H1 (cell line): ENCODE measurements around the gene MARCHF3. TPM values are rescaled to one million over a fixed set of nuclear protein-coding genes. Genes with fewer than 3 reads are reported as not detected.

Source experiments
- CTCF ChIA-PET: fragments of 300-600 bp; sonication (Branson Sonifier 250); formaldehyde crosslinking; loops from one replicate; lab custom pipeline; 2021; ENCODE audit not compliant: partially characterized antibody; lab: Charles Lee
- POLR2A ChIA-PET: fragments of 300-600 bp; sonication (Branson Sonifier 250); formaldehyde crosslinking; loops from one replicate; lab custom pipeline; 2021; ENCODE audit warnings: inconsistent platforms; ENCODE audit not compliant: partially characterized antibody; lab: Charles Lee
- DNase-seq, 2 experiments: peaks; one replicate each; pipeline versions ENCODE4 v3.0.0 to v3.0.0-alpha.2; 2010 to 2022; ENCODE audit warnings: low spot score in 2 of 2, low read depth in 1 of 2, mixed read lengths in 1 of 2
- FAIRE-seq: peaks from 2 replicates; lab custom pipeline; 2011; peaks lifted over from hg19 to GRCh38; lab: Jason Lieb, UNC
- H2AFZ ChIP-seq: 2 replicates; pipeline ENCODE4 v1.8.1; 2012; ENCODE audit warnings: low read length, inconsistent platforms
- H2AK5ac ChIP-seq: 2 replicates; pipeline ENCODE4 v1.6.1; 2013; ENCODE audit warnings: low read depth, low read length
- H2BK120ac ChIP-seq: replicated peaks from 2 replicates; pipeline ENCODE3; 2013; ENCODE audit warnings: low read depth, low read length, inconsistent platforms
- H2BK12ac ChIP-seq: 2 replicates; pipeline ENCODE4 v1.6.1; 2013; ENCODE audit warnings: low read depth, low read length
- H2BK15ac ChIP-seq: 2 replicates; pipeline ENCODE4 v1.6.1; 2013; ENCODE audit warnings: low read length
- H2BK20ac ChIP-seq: 2 replicates; pipeline ENCODE4 v1.6.1; 2013; ENCODE audit warnings: low read length
- H2BK5ac ChIP-seq: 2 replicates; pipeline ENCODE4 v1.6.1; 2013; ENCODE audit warnings: low read depth, low read length
- H3K14ac ChIP-seq: 2 replicates; pipeline ENCODE4 v1.6.1; 2013; ENCODE audit warnings: inconsistent platforms; ENCODE audit not compliant: insufficient read length
- H3K18ac ChIP-seq: 2 replicates; pipeline ENCODE4 v1.6.1; 2013; ENCODE audit warnings: low read length; ENCODE audit errors: extremely low read depth
- H3K23ac ChIP-seq: 2 replicates; pipeline ENCODE4 v1.6.1; 2013; ENCODE audit warnings: inconsistent platforms; ENCODE audit not compliant: insufficient read length
- H3K23me2 ChIP-seq: 2 replicates; pipeline ENCODE4 v1.6.1; 2013; ENCODE audit warnings: low read depth, low read length
- H3K27ac ChIP-seq: 2 replicates; pipeline ENCODE4 v1.6.1; 2011; ENCODE audit warnings: low read depth, low read length, inconsistent platforms
- H3K27me3 ChIP-seq, 4 experiments: replicated peaks in 1 of 4; 1 replicate in 1 of 4; 2 replicates in 3 of 4; pipeline versions ENCODE4 v1.6.1 to v1.8.1; 2011 to 2013; ENCODE audit warnings: low read length in 3 of 4, mild to moderate bottlenecking in 3 of 4, inconsistent platforms in 2 of 4, mixed read lengths in 2 of 4, moderate library complexity in 1 of 4; ENCODE audit not compliant: control insufficient read depth in 3 of 4, insufficient read depth in 3 of 4; ENCODE audit errors: extremely low read depth in 1 of 4
- H3K36me3 ChIP-seq, 4 experiments: 2 replicates each; pipeline versions ENCODE4 v1.6.1 to v1.8.1; 2011 to 2013; ENCODE audit warnings: mild to moderate bottlenecking in 4 of 4, low read length in 3 of 4, moderate library complexity in 2 of 4, control low read depth in 1 of 4, inconsistent platforms in 1 of 4; ENCODE audit not compliant: insufficient read depth in 4 of 4, control insufficient read depth in 2 of 4
- H3K4ac ChIP-seq: replicated peaks from 2 replicates; pipeline ENCODE3; 2013; ENCODE audit warnings: low read length, low read depth, mixed read lengths, inconsistent platforms; ENCODE audit not compliant: insufficient read length
- H3K4me1 ChIP-seq, 4 experiments: replicated peaks in 1 of 4; 1 replicate in 1 of 4; 2 replicates in 3 of 4; pipeline versions ENCODE4 v1.6.1 to v1.8.1; 2011 to 2013; ENCODE audit warnings: low read length in 3 of 4, inconsistent platforms in 2 of 4, mixed read lengths in 1 of 4; ENCODE audit not compliant: insufficient read depth in 4 of 4, control insufficient read depth in 3 of 4
- H3K4me2 ChIP-seq, 2 experiments: 2 replicates each; pipeline versions ENCODE4 v1.6.1 to v1.8.1; 2011 to 2013; ENCODE audit warnings: low read depth in 2 of 2, low read length in 2 of 2, control low read depth in 1 of 2, inconsistent platforms in 1 of 2, mild to moderate bottlenecking in 1 of 2; ENCODE audit not compliant: insufficient read depth in 1 of 2
- H3K4me3 ChIP-seq, 4 experiments: fragments of 200-600, 300-600 bp in 1 of 4; sonication (generic), shearing (Covaris generic), sonication (Bioruptor Twin) in 1 of 4; 2 replicates each; pipeline versions ENCODE4 v1.5.1 to v1.8.1; 2011 to 2016; ENCODE audit warnings: low read length in 4 of 4, low read depth in 3 of 4, control low read depth in 2 of 4, inconsistent platforms in 2 of 4, mild to moderate bottlenecking in 2 of 4, mixed read lengths in 1 of 4, moderate library complexity in 1 of 4; ENCODE audit not compliant: insufficient read depth in 2 of 4; ENCODE audit errors: extremely low read depth in 1 of 4
- H3K56ac ChIP-seq: replicated peaks from 2 replicates; pipeline ENCODE3; 2013; ENCODE audit warnings: low read depth, mild to moderate bottlenecking, mixed read lengths, low read length, inconsistent platforms; ENCODE audit not compliant: insufficient read length
- H3K79me1 ChIP-seq: 2 replicates; pipeline ENCODE4 v1.6.1; 2013; ENCODE audit warnings: low read depth, low read length, control low read depth
- H3K79me2 ChIP-seq, 2 experiments: 2 replicates each; pipeline versions ENCODE4 v1.6.1 to v1.8.1; 2012 to 2013; ENCODE audit warnings: low read length in 2 of 2, mild to moderate bottlenecking in 2 of 2, inconsistent platforms in 1 of 2; ENCODE audit not compliant: insufficient read depth in 2 of 2, control insufficient read depth in 1 of 2
- H3K9ac ChIP-seq, 4 experiments: replicated peaks in 1 of 4; 1 replicate in 1 of 4; 2 replicates in 3 of 4; pipeline versions ENCODE4 v1.6.1 to v1.8.1; 2011 to 2013; ENCODE audit warnings: low read depth in 3 of 4, low read length in 3 of 4, control low read depth in 2 of 4, mild to moderate bottlenecking in 2 of 4, moderate library complexity in 2 of 4, inconsistent platforms in 1 of 4; ENCODE audit errors: extremely low read depth in 1 of 4
- H3K9me3 ChIP-seq, 2 experiments: 2 replicates each; pipeline versions ENCODE4 v1.6.1 to v1.8.1; 2012 to 2013; ENCODE audit warnings: mild to moderate bottlenecking in 2 of 2, moderate library complexity in 2 of 2, control low read depth in 1 of 2, inconsistent platforms in 1 of 2, low read depth in 1 of 2, low read length in 1 of 2, mixed read lengths in 1 of 2; ENCODE audit not compliant: insufficient read depth in 2 of 2
- H4K20me1 ChIP-seq, 2 experiments: replicated peaks in 1 of 2; 2 replicates each; pipeline versions ENCODE3 to v1.8.1; 2011 to 2013; ENCODE audit warnings: inconsistent platforms in 2 of 2, low read length in 2 of 2, mild to moderate bottlenecking in 1 of 2; ENCODE audit not compliant: insufficient read depth in 2 of 2, control insufficient read depth in 1 of 2
- H4K5ac ChIP-seq: 2 replicates; pipeline ENCODE4 v1.6.1; 2013; ENCODE audit warnings: low read length, low read depth, mixed read lengths, inconsistent platforms; ENCODE audit not compliant: insufficient read length
- H4K8ac ChIP-seq: 2 replicates; pipeline ENCODE4 v1.8.0; 2013; ENCODE audit warnings: mild to moderate bottlenecking, moderate library complexity, low read length, inconsistent platforms; ENCODE audit not compliant: insufficient read depth; ENCODE audit errors: extremely low read depth
- H4K91ac ChIP-seq: replicated peaks from 2 replicates; pipeline ENCODE3; 2013; ENCODE audit warnings: low read length, mixed read lengths, inconsistent platforms; ENCODE audit not compliant: insufficient read length
- BRCA1 ChIP-seq: IDR thresholded peaks from 2 replicates; pipeline ENCODE4 v1.6.1; 2012; ENCODE audit warnings: low read depth, low read length, improper control_type of control experiment
- CEBPB ChIP-seq: IDR thresholded peaks from 2 replicates; pipeline ENCODE4 v1.6.1; 2012; ENCODE audit warnings: low read depth, low read length
- EP300 ChIP-seq, 2 experiments: IDR thresholded peaks; 1 replicate in 1 of 2; 2 replicates in 1 of 2; pipeline ENCODE4 v1.6.1; 2011 to 2012; ENCODE audit warnings: low read depth in 2 of 2, low read length in 2 of 2, mild to moderate bottlenecking in 2 of 2, borderline replicate concordance in 1 of 2, inconsistent platforms in 1 of 2, moderate library complexity in 1 of 2
- GABPA ChIP-seq: IDR thresholded peaks from 2 replicates; pipeline ENCODE4 v1.6.1; 2011; ENCODE audit warnings: mild to moderate bottlenecking, low read length, moderate library complexity, borderline replicate concordance; ENCODE audit not compliant: insufficient read depth
- JUN ChIP-seq: IDR thresholded peaks from 2 replicates; pipeline ENCODE4 v1.6.1; 2011; ENCODE audit warnings: low read depth, mild to moderate bottlenecking, improper control_type of control experiment, low read length
- KDM4A ChIP-seq: IDR thresholded peaks from one replicate; pipeline ENCODE4 v1.7.1; 2012; ENCODE audit warnings: low read depth, mild to moderate bottlenecking, moderate library complexity, low read length, inconsistent platforms; ENCODE audit not compliant: severe bottlenecking
- PHF8 ChIP-seq: fragments of 200-600 bp; sonication (generic); conservative IDR thresholded peaks from 2 replicates; pipeline ENCODE4 v1.7.1; 2012; ENCODE audit warnings: low read depth, mild to moderate bottlenecking, inconsistent platforms, low read length, moderate library complexity
- TBP ChIP-seq: IDR thresholded peaks from 2 replicates; pipeline ENCODE4 v1.6.1; 2011; ENCODE audit warnings: low read depth, low read length, improper control_type of control experiment
- WGBS, 2 experiments: shearing (Covaris generic) in 1 of 2; methylation state at CpG; one replicate each; pipeline versions ENCODE4 v1.1.6 to v1.1.7; 2013 to 2015; ENCODE audit warnings: low lambda C conversion rate in 2 of 2, mixed read lengths in 2 of 2, inconsistent platforms in 1 of 2, low coverage in 1 of 2, missing lambda C conversion rate in 1 of 2; ENCODE audit not compliant: insufficient replicate concordance in 2 of 2, insufficient coverage in 1 of 2, insufficient read length in 1 of 2; ENCODE audit errors: extremely low coverage in 1 of 2, missing lambda C conversion rate in 1 of 2; 5-methylcytosine and 5-hydroxymethylcytosine counted together
- polyA plus RNA-seq, 7 experiments: library from polyadenylated mRNA; depleted of rRNA in 3 of 7; stranded (reverse) in 5 of 7; unstranded in 2 of 7; fragments of >200 nt in 5 of 7; fragments of 200-250 nt in 2 of 7; gene quantifications; 1 replicate in 5 of 7; 2 replicates in 1 of 7; 4 replicates in 1 of 7; pipeline versions ENCODE4 v1.2.1 to v1.2.3, GENCODE V29; 2011 to 2013; ENCODE audit warnings: missing spikeins in 2 of 7, mixed read lengths in 2 of 7
- total RNA-seq: library from RNA; stranded (reverse); fragmentation: NEBNext Ultra II Directional; extraction: Animal tissue kit (Norgen Biotek cat#: 25700); gene quantifications from 2 replicates; pipeline ENCODE4 v1.2.1, GENCODE V29; 2021

The MARCHF3 gene
- total and polyA plus RNA-seq, 2 of the 8 experiments (the other 6 are each of a cell fraction or from before 2014, with no cell fraction given) = 12.0 to 16.9 TPM

GRCh38 chr5:127011961-127012644, 18.3 kb downstream of the MARCHF3 start:
- Histone ChIP-seq H3K23ac (no peak overlapping the region), H3K18ac (no peak overlapping the region), H3K4me1 (no peaks in the 10 kb centered on the region; a peak in 1 of 7 replicates), H3K79me1 (no peaks in the 10 kb centered on the region; the same call in 1 of the 2 replicates), H4K8ac (no peak overlapping the region), H2BK20ac (no peak overlapping the region), H3K14ac (no peak overlapping the region), H3K4me2 (no peak overlapping the region), H3K79me2 (peaks cover 0 to 10% of the 10 kb centered on the region in 2 experiments; a peak in 2 of 4 replicates), H2BK15ac (no peak overlapping the region), H3K36me3 (no peaks in the 10 kb centered on the region), H3K9ac (no peak overlapping the region), H3K9me3 (no peaks in the 10 kb centered on the region), H3K23me2 (no peaks in the 10 kb centered on the region), H3K27me3 (no peaks in the 10 kb centered on the region), H2BK120ac (no peak overlapping the region), H2BK5ac (no peak overlapping the region), H4K20me1 (peaks cover 0 to 1% of the 10 kb centered on the region in 2 experiments), H3K4me3 (no peak overlapping the region), H2AK5ac (no peak overlapping the region), H3K56ac (no peak overlapping the region), H4K91ac (no peak overlapping the region), H2AFZ (no peak overlapping the region), H4K5ac (no peak overlapping the region), H2BK12ac (no peak overlapping the region), H3K4ac (no peak overlapping the region), H3K27ac (no peak overlapping the region)
- FAIRE-seq = no peak
- 89% methylated on average over 2 of the region's 2 CpGs; no CpG with 5 or more reads in 1 of the 2 experiments for WGBS, 2 experiments
- DNase-seq = no peak
- POLR2A ChIA-PET = no interaction called here
- TF ChIP-seq PHF8 (no peak), KDM4A (no peak), GABPA (no peak), EP300 (IDR thresholded peaks at IDR 0.05; ENCODE audit: borderline replicate concordance in 1 of 2, low read depth in 2 of 2, low read length in 2 of 2) (no peak), BRCA1 (no peak), TBP (no peak), JUN (no peak), CEBPB (no peak)
- CTCF ChIA-PET = interaction anchor here (0.9 to 1.4 kb wide), 2 partner anchors 9 to 14 kb away, joined by 3 to 5 read pairs; no protein-coding TSS in a partner anchor
